Duodenal mucosa (tissue), 2 donors: ENCODE results near the gene XCR1.
"Not testable (repeated sequence)": the region's sequence is repeated elsewhere in the genome, so short reads cannot be mapped to it uniquely, and the experiment has no call there.

Source experiments
- H3K27ac ChIP-seq: one replicate; pipeline ENCODE4 v1.7.0; 2013; ENCODE audit warnings: low read depth, low read length
- H3K27me3 ChIP-seq, 2 donors: one replicate each; pipeline ENCODE4 v1.7.0; 2013; ENCODE audit warnings: low read length in 2 of 2, control low read depth in 1 of 2; ENCODE audit not compliant: insufficient read depth in 2 of 2, control insufficient read depth in 1 of 2
- H3K36me3 ChIP-seq, 2 donors: one replicate each; pipeline ENCODE4 v1.7.0; 2013; ENCODE audit warnings: low read length in 2 of 2, control low read depth in 1 of 2; ENCODE audit not compliant: insufficient read depth in 2 of 2, control insufficient read depth in 1 of 2
- H3K4me1 ChIP-seq, 2 donors: one replicate each; pipeline ENCODE4 v1.7.0; 2013; ENCODE audit warnings: low read length in 2 of 2, control low read depth in 1 of 2; ENCODE audit not compliant: insufficient read depth in 2 of 2, control insufficient read depth in 1 of 2
- H3K4me3 ChIP-seq, 2 donors: one replicate each; pipeline ENCODE4 v1.7.0; 2013; ENCODE audit warnings: low read length in 2 of 2, low read depth in 1 of 2
- H3K9ac ChIP-seq, 2 donors: one replicate each; pipeline ENCODE4 v1.7.0; 2013; ENCODE audit warnings: low read length in 2 of 2, low read depth in 1 of 2
- H3K9me3 ChIP-seq, 2 donors: one replicate each; pipeline ENCODE4 v1.7.0; 2013; ENCODE audit warnings: low read length in 2 of 2, control low read depth in 1 of 2; ENCODE audit not compliant: control insufficient read depth in 1 of 2

Gene XCR1

DNA sequence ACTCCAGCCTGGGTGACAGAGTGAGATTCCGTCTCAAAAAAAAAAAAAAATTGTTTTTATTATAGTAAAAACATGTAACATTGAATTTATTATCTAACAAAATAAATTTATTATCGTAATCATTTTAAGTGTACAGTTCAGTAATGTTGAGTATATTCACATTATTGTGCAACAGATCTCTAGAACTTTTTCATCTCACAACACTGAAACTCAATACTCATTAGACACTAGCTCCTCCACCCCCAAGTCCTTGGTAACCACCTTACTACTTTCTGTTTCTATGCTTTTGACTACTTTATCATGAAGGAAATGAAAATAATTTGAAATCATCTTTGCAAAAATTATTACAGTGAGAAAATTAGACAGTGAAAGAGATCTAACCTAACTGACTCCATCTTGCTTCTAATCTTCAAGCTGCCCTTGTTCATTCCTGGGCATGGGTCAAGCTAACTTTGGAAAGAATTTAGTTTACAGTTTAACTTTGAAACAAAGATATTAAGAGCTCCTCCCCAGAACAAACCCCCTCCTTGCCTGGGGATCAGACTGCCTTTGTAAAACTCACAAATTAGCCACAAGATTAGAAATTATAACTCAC lies 16.7 kb downstream of the XCR1 start:
- Histone ChIP-seq H3K36me3 (no peaks in the 10 kb centered on the region), H3K4me1 (no peaks in the 10 kb centered on the region), H3K9me3 (no peaks in the 10 kb centered on the region), H3K9ac (no peak overlapping the region), H3K27ac (no peak overlapping the region), H3K4me3 (no peak overlapping the region), H3K27me3 (no peaks in the 10 kb centered on the region)

DNA sequence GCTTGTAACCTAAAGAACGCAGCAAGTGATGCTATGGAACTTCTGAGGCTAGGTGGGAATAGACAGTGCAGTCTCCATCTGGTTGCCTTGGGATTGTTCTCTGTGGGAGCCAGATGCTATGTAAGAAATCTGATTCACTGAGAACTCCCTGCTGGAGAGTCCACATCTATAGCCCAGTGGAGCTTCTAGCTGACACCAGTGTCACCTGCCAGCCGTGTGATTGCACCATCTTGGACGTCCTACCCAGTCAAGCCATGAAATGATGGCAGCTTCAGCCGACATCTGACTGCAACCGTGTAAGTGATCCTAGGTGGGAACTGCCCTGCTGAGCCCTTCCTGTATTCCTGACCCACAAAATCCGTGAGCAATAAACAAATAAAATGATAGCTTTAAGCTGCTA lies 19.2 kb downstream of the XCR1 start:
- Histone ChIP-seq H3K4me1 (no peaks in the 10 kb centered on the region), H3K9ac (no peak overlapping the region), H3K36me3 (no peaks in the 10 kb centered on the region), H3K9me3 (no peaks in the 10 kb centered on the region), H3K27me3 (no peaks in the 10 kb centered on the region), H3K27ac (no peak overlapping the region), H3K4me3 (no peak overlapping the region)

DNA sequence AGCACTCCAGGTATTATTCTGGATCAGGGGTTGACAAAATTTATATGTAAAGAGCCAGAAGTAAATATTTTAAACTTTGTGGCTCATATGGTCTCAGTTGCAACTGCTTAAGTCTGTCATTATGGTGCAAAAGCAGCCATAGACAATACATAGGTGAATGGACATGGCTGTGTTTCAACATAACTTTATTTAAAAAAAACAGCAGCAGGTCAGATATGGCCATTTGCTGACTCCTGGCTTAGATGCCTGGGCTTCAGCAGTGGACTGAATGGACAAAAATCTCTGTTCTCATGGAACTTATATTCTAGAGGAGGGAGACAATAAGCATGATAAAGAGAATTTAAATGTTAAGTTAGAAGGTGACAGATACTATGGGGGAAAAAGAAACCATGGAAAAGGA lies 20.0 kb downstream of the XCR1 start:
- Histone ChIP-seq H3K27ac (no peak overlapping the region), H3K4me1 (no peaks in the 10 kb centered on the region), H3K9me3 (no peaks in the 10 kb centered on the region), H3K27me3 (no peaks in the 10 kb centered on the region), H3K9ac (no peak overlapping the region), H3K36me3 (no peaks in the 10 kb centered on the region), H3K4me3 (no peak overlapping the region)

DNA sequence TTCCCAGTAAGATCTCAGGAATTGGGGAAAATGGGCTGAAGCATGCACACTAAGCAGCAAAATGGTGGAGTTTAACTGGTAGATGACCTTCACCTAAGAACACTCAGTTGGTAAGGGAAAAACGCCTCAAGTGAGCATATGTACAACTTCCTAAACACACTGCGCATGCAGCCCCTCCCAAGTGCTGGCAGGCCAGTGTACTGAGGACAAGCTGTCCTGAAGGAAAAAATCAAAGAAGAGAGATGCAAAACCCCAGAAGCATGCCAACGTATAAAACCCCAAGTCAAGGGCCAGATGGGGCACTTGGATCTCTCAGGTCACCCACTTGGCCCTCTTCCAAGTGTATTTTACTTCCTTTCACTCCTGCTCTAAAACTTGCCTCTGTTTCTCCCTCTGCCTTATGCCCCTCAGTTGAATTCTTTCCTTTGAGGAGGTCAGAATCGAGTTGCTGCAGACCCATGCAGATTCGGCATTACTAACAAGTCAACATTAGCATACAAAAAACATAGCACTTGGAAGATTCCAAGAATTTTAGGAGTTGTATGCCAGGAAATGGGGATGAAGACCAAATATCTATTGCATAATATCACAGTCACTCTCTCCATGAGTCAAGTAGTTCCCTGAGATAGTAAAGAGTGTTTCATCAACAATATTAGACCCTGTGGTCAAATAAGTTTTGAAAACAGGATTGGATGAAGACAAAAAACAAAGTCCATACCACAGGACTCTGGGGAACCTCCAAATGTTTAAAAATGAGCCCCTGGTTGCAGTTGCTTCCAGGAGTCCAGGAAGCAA lies 20.8 kb downstream of the XCR1 start:
- Histone ChIP-seq H3K36me3 (no peaks in the 10 kb centered on the region), H3K9me3 (no peaks in the 10 kb centered on the region), H3K4me3 (no peak overlapping the region), H3K27ac (no peak overlapping the region), H3K9ac (no peak overlapping the region), H3K27me3 (no peaks in the 10 kb centered on the region), H3K4me1 (no peaks in the 10 kb centered on the region)

DNA sequence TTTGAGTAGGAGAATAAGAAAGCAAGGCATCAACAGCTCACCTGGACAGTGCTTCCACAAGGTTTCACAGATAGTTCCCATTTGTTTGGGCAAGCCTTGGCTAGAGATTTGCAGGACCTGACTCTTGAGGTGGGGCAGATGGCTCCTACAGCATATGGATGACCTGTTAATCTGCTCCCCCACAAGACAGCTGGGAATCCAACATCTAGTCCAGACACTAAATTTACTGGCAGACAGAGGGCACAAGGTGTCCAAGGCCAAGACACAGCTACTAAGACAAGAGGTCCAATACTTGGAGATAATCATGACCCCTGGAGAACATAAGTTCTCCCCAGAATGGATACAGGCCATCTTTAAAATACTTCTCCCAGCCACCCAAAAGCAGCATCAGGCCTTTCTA lies 23.6 kb downstream of the XCR1 start:
- H3K27me3 ChIP-seq, H3K4me3 ChIP-seq, H3K9ac ChIP-seq, H3K9me3 ChIP-seq, H3K4me1 ChIP-seq, H3K27ac ChIP-seq, H3K36me3 ChIP-seq: not testable (repeated sequence)

DNA sequence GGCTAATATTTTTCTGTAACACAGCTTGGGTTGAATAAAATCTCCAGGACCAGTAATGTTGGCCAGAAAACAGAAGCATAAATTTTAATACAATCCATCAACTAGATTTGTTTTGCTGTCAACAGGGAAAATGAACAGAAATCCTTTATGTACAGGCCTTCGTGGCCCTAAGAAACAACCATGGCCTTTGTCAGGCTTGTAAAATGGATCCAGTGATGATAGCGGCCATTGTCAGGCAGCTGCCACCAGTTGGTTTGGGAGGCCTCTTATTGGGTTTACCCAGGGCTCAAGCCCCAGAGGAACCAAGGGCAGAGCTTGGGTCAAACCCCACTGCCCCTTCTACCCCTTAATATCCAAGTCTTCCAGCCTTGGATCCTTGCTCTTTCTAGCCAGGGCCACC lies 26.1 kb downstream of the XCR1 start:
- Histone ChIP-seq H3K27ac (no peak overlapping the region), H3K9ac (no peak overlapping the region), H3K4me1 (peaks cover 3% of the 10 kb centered on the region in 2 donors), H3K9me3 (no peaks in the 10 kb centered on the region), H3K4me3 (no peak overlapping the region), H3K36me3 (no peaks in the 10 kb centered on the region), H3K27me3 (no peaks in the 10 kb centered on the region)

DNA sequence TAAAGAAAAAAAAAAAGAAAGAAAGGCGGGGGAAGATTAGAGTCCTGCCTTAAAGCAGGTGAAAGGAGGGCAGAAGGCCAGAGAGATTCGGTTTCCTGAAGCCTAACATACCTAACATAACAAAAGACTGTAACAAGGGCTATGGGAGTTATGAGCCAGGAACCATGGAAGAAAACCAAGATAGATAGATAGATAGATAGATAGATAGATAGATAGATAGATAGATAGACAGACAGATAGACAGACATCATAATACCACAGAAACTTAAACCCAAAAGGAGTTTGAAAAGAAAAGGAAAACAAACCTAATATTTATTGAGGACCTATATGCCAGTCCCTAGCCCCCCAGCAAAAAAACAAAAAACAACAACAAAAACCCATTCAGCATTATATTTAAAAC lies 29.3 kb downstream of the XCR1 start:
- Histone ChIP-seq H3K9me3 (no peaks in the 10 kb centered on the region), H3K36me3 (no peaks in the 10 kb centered on the region), H3K4me3 (no peak overlapping the region), H3K4me1 (peaks cover 13 to 23% of the 10 kb centered on the region in 2 donors), H3K9ac (no peak overlapping the region), H3K27ac (no peak overlapping the region), H3K27me3 (no peaks in the 10 kb centered on the region)

DNA sequence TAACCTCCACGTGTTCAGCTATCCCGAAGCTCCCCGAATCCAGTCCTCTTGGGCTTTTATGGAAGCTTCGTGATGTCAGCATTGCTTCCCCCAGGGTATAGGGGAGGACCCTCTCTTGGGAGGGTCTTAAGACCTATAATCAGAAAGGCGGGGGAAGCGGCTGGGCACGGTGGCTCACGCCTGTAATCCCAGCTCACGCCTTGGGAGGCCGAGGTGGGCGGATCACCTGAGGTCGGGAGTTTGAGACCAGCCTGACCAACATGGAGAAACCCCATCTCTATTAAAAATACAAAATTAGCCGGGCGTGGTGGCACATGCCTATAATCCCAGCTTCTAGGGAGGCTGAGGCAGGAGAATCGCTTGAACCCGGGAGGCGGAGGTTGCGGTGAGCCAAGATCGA lies 29.8 kb downstream of the XCR1 start:
- not testable (repeated sequence) for H3K36me3 ChIP-seq, H3K27me3 ChIP-seq, H3K9ac ChIP-seq, H3K27ac ChIP-seq, H3K9me3 ChIP-seq, H3K4me3 ChIP-seq
- peaks cover 13 to 27% of the 10 kb centered on the region in 2 donors for H3K4me1 ChIP-seq

DNA sequence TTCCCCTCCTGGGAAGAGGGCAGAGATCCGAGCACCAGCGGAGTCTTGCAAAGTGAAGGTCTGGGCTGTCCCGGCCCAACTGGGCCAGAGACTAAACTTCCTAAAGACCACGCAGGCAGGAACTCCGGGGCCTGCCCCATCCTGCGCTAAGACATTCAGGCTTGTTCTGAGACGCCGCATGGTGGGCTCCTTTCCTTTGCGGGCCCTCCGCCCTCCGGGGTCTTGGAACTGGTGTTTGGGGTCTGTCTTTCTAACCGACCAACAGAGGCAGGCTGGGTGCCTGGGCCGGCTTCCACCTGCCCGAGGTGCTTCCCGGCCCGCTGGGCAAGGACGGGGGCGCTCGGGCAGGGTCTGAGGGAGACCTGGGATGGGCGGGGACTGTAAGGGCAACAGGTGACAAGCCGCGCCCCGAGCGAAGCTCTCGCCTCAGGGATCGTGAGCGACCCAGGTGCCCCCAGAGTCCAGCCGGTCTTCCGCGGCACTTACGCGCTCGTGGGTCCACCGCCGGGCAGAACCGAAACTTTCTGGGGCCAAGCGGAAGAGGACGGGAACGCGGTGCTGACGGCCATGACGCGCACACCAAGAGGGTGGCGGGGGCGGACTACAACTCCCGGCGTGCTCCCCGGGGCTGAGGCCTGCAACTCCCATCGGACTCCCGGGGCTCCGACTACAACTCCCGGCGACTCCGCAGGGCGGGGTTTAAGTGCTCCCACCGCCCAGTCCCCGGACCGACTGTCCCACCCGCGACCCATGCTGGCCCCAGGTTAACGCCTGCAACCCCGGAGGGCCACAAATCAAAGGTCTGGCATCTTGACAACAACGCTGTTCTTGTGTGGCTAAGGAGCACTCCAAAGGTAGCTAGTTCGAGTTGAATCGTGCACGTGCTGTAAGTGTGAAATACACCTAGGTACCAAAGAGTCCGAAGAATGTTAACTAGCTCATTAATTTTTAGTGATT lies 31.8 kb downstream of the XCR1 start, which contains the start of gene FYCO1:
FYCO1 (minus strand) TSS at position 589 of the 957 bp plus-strand sequence. CDS start 10,914 bp downstream, outside the sequence.
- H3K4me3 ChIP-seq, result peak within 1 kb of the TSS; percentile 73 to 90
- no peaks in the 10 kb centered on the region for H3K27me3 ChIP-seq
- H3K4me1 ChIP-seq, result peaks cover 20 to 34% of the 10 kb centered on the region in 2 donors
- no peaks in the 10 kb centered on the region for H3K9me3 ChIP-seq
- H3K9ac ChIP-seq, result peak within 1 kb of the TSS; percentile 80 to 89
- H3K36me3 ChIP-seq, result no peaks in the 10 kb centered on the region
- H3K27ac ChIP-seq, result peak within 1 kb of the TSS; percentile 88
